OCI-LY7 (cell line): Measurements from ENCODE around the gene TRPM8.

ENCODE experiments used
- CTCF ChIP-seq: fragments of 200-600 bp; sonication (generic); conservative IDR thresholded peaks from 2 replicates; pipeline ENCODE4 v1.5.1; 2014; ENCODE audit warnings: mild to moderate bottlenecking, antibody characterized with exemption, low read length, moderate library complexity, mixed read lengths
- EZH2phosphoT487 ChIP-seq: fragments of 200-600 bp; sonication (generic); IDR thresholded peaks from 2 replicates; pipeline ENCODE4 v1.6.1; 2018; ENCODE audit warnings: low read depth, borderline replicate concordance, mild to moderate bottlenecking, mixed run types, antibody characterized with exemption, low read length, moderate library complexity, mixed read lengths

DNA sequence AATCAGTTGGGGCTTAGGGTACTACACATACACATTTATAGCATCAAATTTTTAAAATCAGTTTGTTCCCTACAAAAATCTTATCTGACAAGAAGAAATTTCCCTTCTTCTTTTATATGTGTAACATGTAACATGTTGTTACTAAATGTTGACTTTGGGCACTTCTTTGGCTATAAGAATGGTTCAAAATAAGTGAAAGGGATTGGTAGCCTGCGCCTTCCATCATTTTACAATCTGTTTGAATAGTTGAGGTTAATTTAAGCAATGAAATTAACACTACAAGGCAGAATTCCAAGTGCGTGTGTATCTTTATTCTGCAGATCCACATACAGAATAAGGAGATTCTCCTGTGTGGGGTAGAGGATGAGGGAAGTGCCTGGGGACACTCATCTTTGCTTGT lies 103.2 kb downstream of the TRPM8 start:
- no peak for TF ChIP-seq CTCF
- TF ChIP-seq EZH2phosphoT487, result no peak
